Activated CD8-positive, alpha-beta memory T cell treated with anti-CD3 and anti-CD28 coated beads, Interleukin-2, amount 50 U/mL, for 24 hours (primary cell): ENCODE data around the gene ELL.
"Not testable (repeated sequence)": the region's sequence is repeated elsewhere in the genome, so short reads cannot be mapped to it uniquely, and the experiment has no call there.

Experiments
- DNase-seq: peaks from one replicate; pipeline ENCODE4 v3.0.0-alpha.2; 2020; ENCODE audit errors: extremely low read depth

Gene ELL

DNA sequence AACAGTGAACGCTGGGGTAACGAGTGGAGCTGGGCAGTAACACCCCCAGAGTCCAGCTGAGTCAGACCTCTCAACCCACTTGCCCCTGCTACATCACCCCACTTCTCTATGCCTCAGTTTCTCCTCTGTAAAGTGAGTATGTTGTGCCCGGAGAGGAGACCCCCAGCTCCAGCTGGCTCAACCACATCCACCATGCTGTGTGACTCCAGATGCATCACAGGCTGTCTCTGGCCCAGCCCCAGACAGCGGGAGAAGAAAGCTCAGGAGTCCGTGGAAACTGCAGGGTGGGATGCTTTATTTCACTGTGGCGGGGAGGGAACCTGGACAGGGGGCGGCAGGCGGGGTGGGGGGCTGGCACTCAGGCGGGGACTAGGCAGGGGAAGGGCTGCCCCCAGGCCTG, 9.6 kb upstream of the ELL start:
- no peak for DNase-seq

DNA sequence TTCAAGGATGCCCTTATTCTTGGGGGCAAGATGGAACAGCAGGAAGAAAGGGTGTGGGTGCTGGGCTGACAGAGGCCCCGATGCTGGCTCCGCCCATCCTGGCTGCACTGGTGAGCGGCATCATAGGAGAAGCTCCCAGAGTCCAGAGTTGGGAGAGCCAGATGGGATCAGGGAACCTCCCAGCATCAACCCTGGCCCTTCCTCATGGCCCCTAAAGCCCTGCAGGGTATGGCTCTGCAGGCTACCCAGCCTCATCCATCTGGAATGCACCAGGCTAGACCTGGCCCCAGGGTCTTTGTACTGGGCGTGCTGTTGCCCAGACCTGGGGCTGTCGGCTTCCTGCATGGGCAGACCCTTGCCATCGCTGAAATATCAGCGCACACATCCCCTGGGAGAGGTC, 7.9 kb upstream of the ELL start:
- no peak for DNase-seq

DNA sequence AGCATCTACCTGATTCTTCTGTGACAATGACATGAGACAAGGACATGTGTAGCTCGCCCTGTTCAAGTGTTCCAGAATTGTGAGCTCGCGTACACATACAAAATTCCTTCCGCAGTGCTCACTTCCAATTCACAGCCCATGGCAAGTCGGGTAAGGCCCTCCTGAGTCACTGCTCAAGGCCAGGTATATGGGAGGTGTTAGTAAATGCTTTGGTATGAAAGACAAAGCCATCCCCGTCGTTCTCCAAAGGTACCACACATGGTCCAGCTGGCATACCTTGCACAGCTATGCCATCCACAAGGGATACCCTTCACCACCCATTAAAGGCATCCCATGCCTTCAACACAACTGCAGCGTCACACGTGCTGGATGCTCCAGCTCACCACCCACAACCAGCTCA, 4.4 kb upstream of the ELL start:
- no peak for DNase-seq

DNA sequence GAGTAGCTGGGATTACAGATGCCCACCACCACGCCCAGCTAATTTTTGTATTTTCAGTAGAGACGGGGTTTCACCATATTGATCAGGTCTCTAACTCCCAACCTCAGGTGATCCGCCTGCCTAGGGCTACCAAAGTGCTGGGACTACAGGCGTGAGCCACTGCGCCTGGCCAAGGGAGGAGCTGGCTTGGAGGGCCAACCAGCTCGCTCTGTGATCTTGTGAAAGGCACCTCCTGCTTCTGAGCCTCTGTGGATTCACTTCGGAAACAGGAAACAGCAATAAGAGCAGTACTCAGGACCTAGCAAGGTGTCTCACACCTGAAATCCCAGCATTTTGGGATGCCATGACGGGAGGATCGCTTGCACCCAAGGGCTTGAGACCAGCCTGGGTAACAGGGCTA, 2.0 kb upstream of the ELL start:
- DNase-seq = no peak

DNA sequence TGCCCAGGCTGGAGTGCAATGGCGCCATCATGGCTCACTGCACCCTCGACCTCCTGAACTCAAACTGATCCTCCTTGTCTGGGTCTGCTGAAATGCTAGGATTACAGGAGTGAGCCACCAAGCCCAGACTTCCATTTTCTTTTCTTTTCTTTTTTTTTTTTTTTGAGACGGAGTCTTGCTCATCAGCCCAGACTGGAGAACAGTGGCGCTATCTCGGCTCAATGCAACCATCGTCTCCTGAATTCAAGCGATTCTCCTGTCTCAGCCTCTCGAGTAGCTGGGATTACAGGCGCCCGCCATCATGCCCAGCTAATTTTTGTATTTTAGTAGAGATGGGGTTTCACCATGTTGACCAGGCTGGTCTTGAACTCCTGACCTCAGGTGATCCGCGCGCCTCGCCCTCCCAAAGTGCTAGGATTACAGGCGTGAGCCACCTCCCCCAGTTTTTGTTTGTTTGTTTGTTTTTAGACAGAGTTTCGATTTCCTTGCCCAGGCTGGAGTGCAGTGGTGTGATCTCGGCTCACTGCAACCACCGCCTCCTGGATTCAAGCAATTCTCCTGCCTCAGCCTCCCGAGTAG, 1.1 kb upstream of the ELL start:
- not testable (repeated sequence) for DNase-seq

DNA sequence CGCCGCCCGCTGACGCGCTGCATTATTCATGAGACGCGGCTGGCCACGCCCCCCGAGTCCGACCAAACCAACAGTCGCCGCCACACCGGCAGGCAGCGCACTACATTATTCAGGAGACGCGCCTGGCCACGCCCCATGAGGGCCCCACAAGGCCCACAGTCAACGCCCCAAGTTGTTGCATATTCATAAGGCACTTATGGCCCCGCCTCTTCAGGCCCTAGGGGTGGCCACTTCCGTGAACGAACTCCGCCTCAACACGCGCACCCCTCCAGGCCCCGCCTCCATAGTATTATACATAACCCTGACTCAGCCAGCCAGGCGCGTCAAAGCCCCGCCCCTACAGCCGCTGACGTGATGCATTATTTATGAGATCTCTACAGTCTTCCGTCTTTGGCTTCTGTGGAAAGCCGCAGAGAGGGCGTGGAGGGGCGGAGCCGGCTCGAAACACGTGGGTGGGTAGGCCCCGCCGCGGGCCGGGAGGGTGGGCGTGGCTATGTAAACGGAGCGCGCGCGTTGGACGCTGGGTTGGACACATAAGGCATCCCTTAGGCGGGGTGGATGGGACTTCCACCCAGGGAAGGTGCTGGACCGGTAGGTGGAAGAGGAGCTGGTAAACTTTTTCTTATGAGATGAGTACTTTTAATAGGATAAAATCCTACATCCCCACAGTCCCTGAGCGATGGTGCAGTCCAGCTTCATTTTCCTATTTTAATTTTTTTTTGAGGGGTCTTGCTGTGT, 423 bp upstream of the ELL start:
- peak; percentile 100 for DNase-seq

DNA sequence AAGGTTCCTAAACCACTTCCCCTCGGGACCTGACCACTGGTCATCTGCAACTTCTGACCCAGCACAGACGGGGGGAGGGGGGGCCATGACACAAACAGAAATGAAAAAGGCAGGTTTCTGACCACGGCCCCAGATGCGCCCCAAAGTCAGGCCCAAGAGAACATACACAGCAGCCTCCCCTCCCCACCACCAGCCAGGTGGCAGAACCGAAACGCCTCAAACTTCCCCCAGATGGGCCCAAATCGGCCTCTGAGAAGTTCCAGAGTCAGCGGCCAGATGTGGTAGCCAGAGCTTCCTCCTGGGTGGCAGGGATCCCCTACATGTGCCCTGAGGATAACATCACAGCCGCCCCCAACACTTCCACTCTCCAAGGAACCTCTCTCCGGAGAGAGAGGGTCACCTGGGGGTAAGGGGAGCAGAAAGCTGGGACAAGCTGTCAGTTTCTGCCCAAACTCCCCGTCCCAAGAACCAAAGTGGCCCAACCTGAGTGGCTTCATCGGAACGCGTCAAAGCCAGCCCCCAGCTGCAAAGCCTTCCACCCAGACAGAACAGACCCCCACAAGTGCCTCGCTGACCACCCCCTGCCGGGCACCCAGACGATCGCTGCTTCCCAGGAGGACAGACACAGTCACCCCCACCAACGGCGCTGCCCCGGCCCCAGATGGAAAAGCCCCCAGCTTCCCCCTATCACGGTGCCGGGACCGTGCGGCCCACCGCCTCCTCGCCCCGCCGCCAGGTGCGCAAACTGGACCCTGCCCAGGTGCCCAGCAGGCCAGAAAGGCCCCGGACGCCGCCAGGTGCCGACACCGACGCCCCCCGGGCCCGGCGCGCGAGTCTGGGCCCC, 800 bp downstream of the ELL start:
- no peak for DNase-seq

DNA sequence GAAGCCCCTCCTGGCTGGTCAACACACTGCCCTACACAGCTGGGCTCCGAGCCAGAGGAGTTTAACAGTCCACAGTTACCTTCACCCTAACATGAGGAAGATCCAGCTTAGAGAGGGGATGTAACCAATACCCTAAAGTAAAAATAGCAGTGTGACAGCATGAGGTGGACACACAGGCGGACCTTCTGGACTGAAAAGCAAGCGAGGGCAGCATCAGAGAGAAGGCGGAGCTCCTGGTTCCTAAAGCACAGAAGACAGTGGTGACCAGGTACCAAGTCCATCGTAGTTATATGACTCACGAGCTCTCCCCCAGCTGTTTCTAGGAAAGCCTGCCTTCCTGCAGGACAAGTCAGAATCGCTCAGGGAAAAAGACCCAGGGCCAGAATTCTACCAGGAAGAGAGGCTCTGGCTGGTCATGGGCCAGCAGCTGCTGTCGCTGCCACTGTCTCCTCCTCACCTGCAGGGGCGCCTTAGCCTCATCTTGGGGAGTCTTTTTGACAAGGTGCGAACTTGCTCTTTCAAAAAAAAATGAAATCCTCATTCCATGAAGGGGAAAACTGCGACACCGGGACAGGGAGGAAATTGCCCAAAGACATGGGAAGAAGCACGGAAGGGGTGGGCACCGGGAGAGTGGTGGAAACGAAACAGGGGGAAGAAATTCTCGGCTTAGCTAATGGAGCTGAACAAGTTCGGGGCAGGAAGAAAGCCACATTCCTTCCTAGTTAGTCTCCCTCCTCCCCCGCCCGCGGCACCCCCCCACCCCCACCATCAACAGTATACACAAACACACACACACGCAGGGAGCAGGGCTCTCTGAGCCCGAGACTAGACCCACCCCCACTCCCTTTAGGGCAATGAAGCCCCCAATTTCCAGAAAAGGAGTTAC, 1.7 kb downstream of the ELL start:
- no peak for DNase-seq

DNA sequence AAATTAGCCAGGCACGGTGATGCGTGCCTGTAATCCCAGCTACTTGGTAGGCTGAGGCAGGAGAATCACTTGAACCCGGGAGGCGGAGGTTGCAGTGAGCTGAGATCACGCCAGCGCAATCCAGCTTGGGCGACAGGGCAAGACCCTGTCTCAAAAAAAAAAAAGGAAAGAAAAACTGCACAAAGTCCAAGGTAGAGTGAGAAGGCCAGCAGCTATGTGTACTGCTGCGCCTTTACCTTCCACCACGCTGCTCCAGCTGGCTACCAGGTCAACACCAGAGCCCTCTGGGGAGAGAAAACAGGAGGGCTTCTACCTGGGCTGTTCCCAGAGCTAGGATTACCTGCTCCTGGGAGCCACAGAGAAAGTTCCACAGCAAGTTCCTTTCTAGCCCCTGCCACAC, 3.2 kb downstream of the ELL start:
- no peak for DNase-seq

DNA sequence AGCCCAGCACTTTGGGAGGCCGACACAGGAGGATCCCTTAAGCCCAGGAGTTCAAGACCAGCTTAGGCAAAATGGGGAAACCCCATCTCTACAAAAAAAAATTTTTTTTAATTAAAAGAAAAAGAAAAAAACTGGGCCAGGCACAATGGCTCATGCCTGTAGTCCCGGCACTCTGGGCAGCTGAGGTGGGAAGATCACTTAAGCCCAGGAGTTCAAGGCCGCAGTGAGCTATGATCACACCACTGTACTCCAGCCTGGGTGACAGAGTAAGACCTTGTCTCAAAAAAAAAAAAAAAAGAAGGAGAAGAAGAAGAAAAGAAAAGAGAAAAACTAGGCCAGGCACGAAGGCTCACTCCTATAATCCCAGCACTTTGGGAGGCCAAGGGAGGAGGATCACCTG, 4.3 kb downstream of the ELL start:
- DNase-seq = no peak

DNA sequence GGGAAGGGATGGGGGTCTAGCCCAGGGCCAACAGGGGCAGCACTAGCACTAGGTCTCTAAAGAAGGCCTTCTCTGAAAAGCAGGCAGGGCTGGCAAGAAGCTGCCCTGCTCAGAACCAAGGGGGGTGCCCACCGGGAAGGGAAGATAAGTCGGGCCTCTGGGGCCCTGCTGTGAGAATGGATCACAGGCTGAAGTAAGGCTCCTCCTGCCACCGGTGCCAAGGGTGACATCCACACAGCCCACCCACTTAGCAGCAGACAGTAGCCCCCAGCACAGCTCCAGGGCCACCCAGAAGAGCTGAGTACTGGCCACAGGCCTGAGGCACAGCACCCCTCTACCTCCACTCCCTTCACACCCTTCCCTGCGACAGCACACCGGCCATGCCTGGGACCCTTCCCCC, 5.9 kb downstream of the ELL start:
- DNase-seq = no peak

DNA sequence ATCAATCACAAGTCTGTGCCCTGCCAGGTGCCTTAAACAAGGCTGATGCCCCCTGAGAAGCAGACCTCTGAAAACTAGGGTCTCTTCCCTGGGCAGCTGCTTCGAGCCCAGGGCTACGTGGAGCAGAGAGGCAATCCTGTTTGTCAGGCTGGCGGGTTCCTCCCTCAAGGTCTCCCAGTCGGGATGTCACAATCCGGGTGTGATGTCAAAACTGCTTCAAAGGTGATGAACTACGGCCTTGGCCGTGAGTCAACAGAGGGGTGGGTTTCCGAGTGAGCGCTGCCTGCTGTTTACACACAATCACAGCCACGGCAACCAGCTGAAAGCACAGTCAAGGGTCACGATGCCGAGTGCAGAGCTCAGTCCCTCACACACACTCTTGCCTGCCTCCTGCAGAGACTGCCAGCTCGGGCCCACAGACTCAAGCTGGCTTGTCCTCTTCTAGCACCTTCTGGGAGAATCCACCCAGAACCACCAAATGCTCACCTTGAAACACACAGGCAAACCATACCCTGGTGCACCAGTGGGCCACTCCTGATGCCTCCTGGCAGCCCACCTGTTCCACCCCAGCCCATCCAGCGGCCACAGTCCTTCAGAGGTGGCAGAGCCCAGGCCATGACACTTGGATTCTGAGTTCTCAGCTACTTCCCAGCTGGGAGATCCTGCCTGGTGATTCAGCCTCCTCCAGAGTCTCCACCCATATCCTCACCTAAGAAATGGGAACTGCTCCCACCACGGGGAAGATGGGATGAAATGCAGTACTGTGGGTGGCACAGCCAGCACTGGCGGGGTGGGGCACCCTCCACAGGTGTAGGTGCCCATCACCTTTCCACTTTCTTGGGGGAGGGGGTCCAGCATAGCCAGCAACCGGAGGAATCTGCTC, 6.8 kb downstream of the ELL start:
- no peak for DNase-seq

DNA sequence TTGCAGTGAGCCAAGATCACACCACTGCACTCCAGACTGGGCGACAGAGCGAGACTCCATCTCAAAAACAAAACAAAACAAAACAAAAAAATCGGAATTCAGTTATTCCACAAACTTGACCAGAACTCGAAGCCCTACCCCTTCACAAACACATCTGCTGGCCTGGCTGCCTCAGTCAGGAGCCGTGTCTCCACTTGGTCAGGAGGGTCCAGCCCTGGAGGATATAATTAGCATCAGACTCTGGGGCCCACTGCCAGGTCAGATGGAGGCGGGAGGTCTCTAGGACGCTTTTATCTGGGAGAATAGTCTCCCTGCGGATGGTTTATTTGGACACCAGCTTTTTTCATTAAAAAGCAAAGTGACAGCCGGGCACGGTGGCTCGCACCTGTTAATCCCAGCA, 8.0 kb downstream of the ELL start:
- no peak for DNase-seq

DNA sequence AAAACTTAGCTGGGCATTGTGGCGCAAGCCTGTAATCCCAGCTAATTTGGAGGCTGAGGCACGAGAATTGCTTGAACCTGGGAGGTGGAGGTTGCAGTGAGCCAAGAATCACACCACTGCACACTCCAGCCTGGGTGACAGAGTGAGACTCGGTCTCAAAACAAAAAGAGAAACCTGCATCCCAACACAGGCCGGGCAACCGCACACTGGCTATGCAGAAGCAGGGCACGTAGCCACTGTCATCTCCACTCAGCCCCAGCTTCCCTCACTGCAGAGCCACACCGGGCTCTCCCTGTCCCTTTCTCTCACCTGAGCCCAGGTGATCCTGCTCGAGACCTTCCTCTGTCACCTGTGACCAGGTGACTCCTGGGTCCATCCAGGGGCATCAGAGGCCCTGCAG, 11.7 kb downstream of the ELL start:
- no peak for DNase-seq

DNA sequence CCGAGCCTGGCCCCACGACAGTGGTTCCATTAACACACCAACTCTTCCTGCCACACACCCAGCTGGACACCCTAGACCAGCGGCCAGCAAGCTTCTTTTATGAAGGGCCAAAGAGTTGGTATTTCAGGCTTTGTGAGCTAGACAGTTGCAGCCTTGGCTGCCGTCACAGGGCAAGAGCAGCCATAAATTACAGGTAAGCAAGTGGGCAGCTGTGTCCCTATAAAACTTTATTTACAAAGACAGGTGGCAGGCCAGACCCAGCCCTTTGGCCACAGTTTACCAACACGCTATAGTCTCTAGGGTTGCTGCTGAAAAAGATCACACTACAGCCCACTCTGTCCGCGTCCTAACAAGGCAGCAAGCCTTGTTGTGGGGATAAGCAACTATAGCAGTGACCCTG, 13.3 kb downstream of the ELL start:
- DNase-seq = no peak

DNA sequence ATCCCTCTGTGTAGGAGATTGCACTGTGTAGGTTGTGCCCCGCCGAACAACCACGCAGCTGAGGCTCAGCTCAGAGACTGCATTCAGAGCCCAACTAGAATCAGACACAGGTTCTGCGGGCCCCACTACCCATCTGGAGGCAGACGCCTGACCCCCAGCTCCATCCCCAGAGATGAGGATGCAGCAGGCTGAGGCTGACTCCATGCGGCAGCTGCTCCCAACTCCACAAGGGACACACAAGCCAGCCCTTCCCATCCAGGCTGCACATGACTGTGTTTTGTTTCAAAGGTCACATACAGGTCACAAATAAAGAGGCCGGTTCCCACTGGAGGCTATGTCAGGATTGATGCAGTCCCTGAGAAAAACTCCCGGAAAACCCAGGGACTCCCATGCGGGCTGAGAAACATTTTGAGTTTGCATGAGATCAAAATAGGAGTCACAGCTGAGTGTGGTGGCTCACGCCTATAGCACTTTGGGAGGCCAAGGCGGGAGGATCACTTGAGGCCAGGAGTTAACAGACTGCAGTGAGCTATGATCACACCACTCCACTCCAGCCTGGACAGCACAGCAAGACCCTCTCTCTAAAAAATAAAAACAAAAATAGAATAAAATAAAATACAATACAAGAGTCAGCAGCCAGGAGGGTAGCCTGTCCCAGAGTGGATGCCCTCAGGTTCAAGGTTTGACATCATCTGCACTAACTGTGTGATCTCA, 14.0 kb downstream of the ELL start:
- DNase-seq = no peak

DNA sequence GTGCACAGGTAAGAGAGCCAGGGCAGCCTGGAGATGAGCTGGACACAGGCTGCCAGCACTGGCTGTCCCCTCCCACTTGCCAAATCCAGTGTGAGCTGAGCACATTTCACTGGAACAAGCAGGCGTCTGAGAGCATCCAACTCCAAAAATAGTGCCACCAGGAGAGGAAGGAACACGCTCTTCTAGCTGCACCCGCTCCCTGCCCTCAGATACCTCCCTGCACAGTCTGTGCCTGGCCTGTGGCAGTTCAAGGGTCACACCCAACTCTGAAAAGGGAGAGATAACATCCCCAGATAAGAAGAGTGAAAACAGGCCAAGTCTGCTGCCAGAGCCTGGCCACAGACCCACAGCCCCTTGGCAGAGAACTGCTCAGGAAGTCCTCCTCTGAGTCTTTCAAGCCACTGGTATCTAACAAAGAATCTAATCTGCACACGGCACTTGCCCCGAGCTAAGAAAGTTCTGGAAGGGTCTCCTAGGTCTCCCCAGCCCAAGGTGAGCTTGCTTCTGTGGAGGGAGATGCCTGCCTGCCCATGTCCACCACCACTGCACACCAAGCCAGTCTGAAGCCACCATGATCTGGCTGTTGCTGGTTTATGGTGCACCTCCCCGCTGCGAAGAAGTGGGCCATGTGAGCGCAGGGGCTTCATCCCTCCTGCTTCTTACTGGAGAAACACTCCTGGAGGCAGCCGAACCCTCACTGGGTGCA, 14.7 kb downstream of the ELL start:
- no peak for DNase-seq

DNA sequence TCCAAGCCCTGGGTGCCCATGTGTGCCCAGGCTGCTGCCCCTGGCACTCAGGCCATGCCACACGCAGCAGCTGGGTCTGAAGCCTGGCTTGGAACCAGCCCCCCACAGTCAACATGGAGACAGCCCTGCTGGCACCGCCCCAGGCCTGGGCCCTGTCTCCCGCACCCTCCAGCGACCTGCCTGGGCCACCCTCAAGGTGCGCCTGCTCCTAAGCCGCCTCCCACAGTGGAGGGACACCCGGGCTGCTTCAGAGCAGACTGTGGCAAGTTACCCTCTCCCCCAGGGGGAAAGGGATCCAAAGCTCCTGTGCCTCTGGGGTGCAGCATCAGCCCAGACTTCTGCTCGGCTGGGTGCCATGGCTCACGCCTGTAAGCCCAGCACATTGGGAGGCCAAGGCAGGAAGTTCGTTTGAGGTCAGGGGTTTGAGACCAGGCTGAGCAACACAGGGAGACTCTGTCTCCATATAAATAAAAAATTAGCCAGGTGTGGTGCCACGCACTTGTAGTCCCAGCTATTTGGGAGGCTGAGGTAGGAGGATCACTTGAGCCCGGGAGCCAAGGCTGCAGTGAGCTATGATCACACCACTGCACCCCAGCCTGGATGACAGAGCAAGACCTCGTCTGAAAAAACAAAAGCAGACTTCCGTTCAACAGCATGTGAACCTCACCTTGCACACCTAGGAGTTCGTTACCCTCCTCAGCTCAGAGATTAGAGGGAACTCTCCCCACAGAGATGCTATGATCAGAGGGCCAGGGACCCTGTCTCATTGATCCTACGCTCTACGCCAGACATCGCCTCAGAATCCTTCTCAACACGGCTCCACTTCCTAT, 15.6 kb downstream of the ELL start:
- no peak for DNase-seq
